Measurements from ENCODE around the gene PTPRD. TPM values are rescaled to one million over a fixed set of nuclear protein-coding genes. Genes with fewer than 3 reads are reported as not detected.

Gene PTPRD
- total and polyA plus RNA-seq, 2 of the 4 experiments (the other 2 are of a cell fraction) = 0.07 to 0.18 TPM

GRCh38 chr9:9437641-9438040 is 1175.2 kb downstream of the PTPRD start:
- Histone ChIP-seq H3K9me1 (ENCODE audit: insufficient read depth, low read length) (no peaks in the 10 kb centered on the region), H2BK5ac (ENCODE audit: low read depth, low read length, poor library complexity, severe bottlenecking) (no peak overlapping the region), H3K27ac (ENCODE audit: insufficient read depth, low read length) (no peak overlapping the region), H3K9me3 (ENCODE audit: control insufficient read depth, insufficient read depth, low read length) (peaks cover 4% of the 10 kb centered on the region; the same call in 1 of the 2 replicates), H3K56ac (ENCODE audit: extremely low read depth, insufficient read depth, low read length) (no peak overlapping the region), H4K20me1 (ENCODE audit: insufficient read depth, low read length) (no peaks in the 10 kb centered on the region), H3K9ac (ENCODE audit: low read depth, low read length) (no peak overlapping the region), H3K4me1 (ENCODE audit: control insufficient read depth, insufficient read depth, low read length) (no peaks in the 10 kb centered on the region), H3K79me1 (ENCODE audit: low read depth in 1 of 2, low read length in 2 of 2) (no peaks in the 10 kb centered on the region), H3K18ac (ENCODE audit: low read depth, low read length) (no peak overlapping the region), H2BK20ac (ENCODE audit: low read depth, low read length) (no peak overlapping the region), H4K5ac (ENCODE audit: low read depth, low read length) (no peak overlapping the region), H2AK5ac (ENCODE audit: low read depth, low read length) (no peak overlapping the region), H3K36me3 (ENCODE audit: control insufficient read depth, insufficient read depth, low read length) (no peaks in the 10 kb centered on the region), H4K8ac (ENCODE audit: low read depth in 2 of 2, low read length in 2 of 2) (no peak overlapping the region), H3K27me3 (ENCODE audit: control insufficient read depth, insufficient read depth, low read length) (no peaks in the 10 kb centered on the region), H3K23ac (ENCODE audit: low read depth, low read length) (no peak overlapping the region), H2BK15ac (ENCODE audit: low read depth, low read length) (no peak overlapping the region), H2AFZ (replicated peaks; ENCODE audit: low read length, poor library complexity) (no peak overlapping the region), H3K4me3 (ENCODE audit: insufficient read depth, low read depth, low read length) (no peak overlapping the region), H2AK9ac (replicated peaks; ENCODE audit: low read depth, low read length, poor library complexity) (no peak overlapping the region), H3K4me2 (ENCODE audit: low read depth, low read length) (no peak overlapping the region), H3K4ac (ENCODE audit: low read depth, low read length) (no peak overlapping the region), H3K14ac (replicated peaks; ENCODE audit: low read depth, low read length) (no peak overlapping the region), H2BK120ac (ENCODE audit: low read depth, low read length) (no peak overlapping the region), H4K91ac (ENCODE audit: insufficient read depth, low read depth, low read length) (no peak overlapping the region)
- whole genome bisulfite sequencing, 2 experiments (ENCODE audit: extremely low coverage in 2 of 2, insufficient read length in 1 of 2) = no CpG with 5 or more reads among the region's 4 CpGs
- ChIA-PET CTCF (no interaction called here), POLR2A (ENCODE audit: unreplicated experiment) (no interaction called here)
- no TSS peak for BruUV-seq (replicated peaks)
- dilution Hi-C loops (cut with HindIII; ENCODE audit: low sequenced_read_pairs, unreplicated experiment) = no loop called here
- in situ Hi-C loops (cut with MboI; ENCODE audit: low sequenced_read_pairs) = no loop called here
- intact Hi-C loops (cut with micrococcal nuclease) = no loop called here
- DNase-seq = no peak
- ATAC-seq (ENCODE audit: low read depth) = no peak
- TF ChIP-seq RAD21 (IDR thresholded peaks at IDR 0.05; ENCODE audit: low read length) (no peak), MAFK (IDR thresholded peaks at IDR 0.05; ENCODE audit: low read depth, low read length) (no peak), CHD1 (IDR thresholded peaks at IDR 0.05; ENCODE audit: low read depth, low read length) (no peak), RCOR1 (IDR thresholded peaks at IDR 0.05; ENCODE audit: insufficient replicate concordance, low read length) (no peak), BHLHE40 (IDR thresholded peaks at IDR 0.05; ENCODE audit: low read depth, low read length) (no peak), USF2 (IDR thresholded peaks at IDR 0.05; ENCODE audit: low read depth, low read length) (no peak), RFX5 (IDR thresholded peaks at IDR 0.05; ENCODE audit: low read depth, low read length) (no peak), POLR2A (IDR thresholded peaks at IDR 0.05; ENCODE audit: low read depth, low read length) (no peak), SMC3 (IDR thresholded peaks at IDR 0.05; ENCODE audit: low read depth, low read length) (no peak), ELK1 (IDR thresholded peaks at IDR 0.05; ENCODE audit: borderline replicate concordance, low read depth, low read length) (no peak), FOS (IDR thresholded peaks at IDR 0.05; ENCODE audit: low read depth, low read length) (no peak), NFE2L2 (IDR thresholded peaks at IDR 0.05; ENCODE audit: low read depth, low read length) (no peak), CEBPB (IDR thresholded peaks at IDR 0.05; ENCODE audit: low read depth, low read length) (no peak), MAZ (IDR thresholded peaks at IDR 0.05; ENCODE audit: borderline replicate concordance, low read depth, low read length) (no peak), MXI1 (IDR thresholded peaks at IDR 0.05; ENCODE audit: borderline replicate concordance, low read depth, low read length) (no peak)
- TF ChIP-seq, protein P1, sequence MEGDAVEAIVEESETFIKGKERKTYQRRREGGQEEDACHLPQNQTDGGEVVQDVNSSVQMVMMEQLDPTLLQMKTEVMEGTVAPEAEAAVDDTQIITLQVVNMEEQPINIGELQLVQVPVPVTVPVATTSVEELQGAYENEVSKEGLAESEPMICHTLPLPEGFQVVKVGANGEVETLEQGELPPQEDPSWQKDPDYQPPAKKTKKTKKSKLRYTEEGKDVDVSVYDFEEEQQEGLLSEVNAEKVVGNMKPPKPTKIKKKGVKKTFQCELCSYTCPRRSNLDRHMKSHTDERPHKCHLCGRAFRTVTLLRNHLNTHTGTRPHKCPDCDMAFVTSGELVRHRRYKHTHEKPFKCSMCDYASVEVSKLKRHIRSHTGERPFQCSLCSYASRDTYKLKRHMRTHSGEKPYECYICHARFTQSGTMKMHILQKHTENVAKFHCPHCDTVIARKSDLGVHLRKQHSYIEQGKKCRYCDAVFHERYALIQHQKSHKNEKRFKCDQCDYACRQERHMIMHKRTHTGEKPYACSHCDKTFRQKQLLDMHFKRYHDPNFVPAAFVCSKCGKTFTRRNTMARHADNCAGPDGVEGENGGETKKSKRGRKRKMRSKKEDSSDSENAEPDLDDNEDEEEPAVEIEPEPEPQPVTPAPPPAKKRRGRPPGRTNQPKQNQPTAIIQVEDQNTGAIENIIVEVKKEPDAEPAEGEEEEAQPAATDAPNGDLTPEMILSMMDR (conservative IDR thresholded peaks at IDR 0.05; ENCODE audit: low read depth, low read length) = no peak
